Measurements from ENCODE around the gene AEN.

The AEN gene

GRCh38 chr15:88612186-88612796, 8.8 kb upstream of the AEN start:
- peak in 1 of 10 donors; percentile 45 for DNase-seq
- intact Hi-C loops (cut with DNase I): no loop called here

GRCh38 chr15:88613074-88613944, 7.8 kb upstream of the AEN start:
- no peak for DNase-seq
- intact Hi-C loops (cut with DNase I): no loop called here

- no peak for DNase-seq
- intact Hi-C loops (cut with DNase I): no loop called here
These were observed 5.6 kb upstream of the AEN start for GRCh38 chr15:88615303-88616107.

GRCh38 chr15:88616240-88616639, 4.9 kb upstream of the AEN start:
- no peak for DNase-seq
- intact Hi-C loops (cut with DNase I): no loop called here

GRCh38 chr15:88617031-88617722, 4.0 kb upstream of the AEN start:
- intact Hi-C loops (cut with DNase I): no loop called here
- DNase-seq: no peak

GRCh38 chr15:88617790-88618189, 3.4 kb upstream of the AEN start:
- no peak for DNase-seq
- intact Hi-C loops (cut with DNase I): no loop called here

GRCh38 chr15:88618686-88619085, 2.5 kb upstream of the AEN start:
- DNase-seq: no peak
- intact Hi-C loops (cut with DNase I): no loop called here

GRCh38 chr15:88619796-88620195, 1.3 kb upstream of the AEN start:
- no peak for DNase-seq
- intact Hi-C loops (cut with DNase I): loop anchor here (5.0 to 10.0 kb wide), 2 partner anchors 75 to 142 kb away; partner anchors contain the start of gene DET1

- DNase-seq: no peak
These were observed 857 bp downstream of the AEN start for GRCh38 chr15:88621789-88622604.

GRCh38 chr15:88622605-88622975, 1.4 kb downstream of the AEN start:
- DNase-seq: no peak
- intact Hi-C loops (cut with DNase I): loop anchor here (5.0 to 10.0 kb wide), 2 partner anchors 78 to 145 kb away; partner anchors contain the start of gene DET1

More at GRCh38 chr15:88621789-88622604, 857 bp downstream of the AEN start:
- intact Hi-C loops (cut with DNase I): loop anchor here (5.0 to 10.0 kb wide), 2 partner anchors 77 to 145 kb away; partner anchors contain the start of gene DET1

GRCh38 chr15:88623061-88623460, 1.9 kb downstream of the AEN start:
- no peak for DNase-seq
- intact Hi-C loops (cut with DNase I): loop anchor here (5.0 to 10.0 kb wide), 2 partner anchors 78 to 146 kb away; partner anchors contain the start of gene DET1

GRCh38 chr15:88623632-88624031, 2.5 kb downstream of the AEN start:
- DNase-seq: no peak

GRCh38 chr15:88624156-88624970, 3.2 kb downstream of the AEN start:
- no peak for DNase-seq
- intact Hi-C loops (cut with DNase I): loop anchor here (1.0 to 10.0 kb wide), 4 partner anchors 40 to 208 kb away; partner anchors contain the start of gene DET1

More at GRCh38 chr15:88623632-88624031, 2.5 kb downstream of the AEN start:
- intact Hi-C loops (cut with DNase I): loop anchor here (1.0 to 10.0 kb wide), 4 partner anchors 41 to 209 kb away; partner anchors contain the start of gene DET1

GRCh38 chr15:88624971-88625490, 3.9 kb downstream of the AEN start:
- intact Hi-C loops (cut with DNase I): loop anchor here (1.0 to 10.0 kb wide), 4 partner anchors 39 to 208 kb away; partner anchors contain the start of gene DET1

GRCh38 chr15:88625943-88626741, 5.0 kb downstream of the AEN start:
- DNase-seq: peak in 1 of 10 donors; percentile 81
- intact Hi-C loops (cut with DNase I): loop anchor here (2.0 to 10.0 kb wide), 2 partner anchors 81 to 207 kb away; partner anchors contain the start of gene DET1

More at GRCh38 chr15:88624971-88625490, 3.9 kb downstream of the AEN start:
- DNase-seq: no peak

GRCh38 chr15:88627463-88627862, 6.3 kb downstream of the AEN start:
- no peak for DNase-seq

More at GRCh38 chr15:88627463-88627862, 6.3 kb downstream of the AEN start:
- intact Hi-C loops (cut with DNase I): loop anchor here (10.0 kb wide), 1 partner anchor 83 kb away; the partner anchor contains the start of gene DET1
